ENCODE results near the gene ZNF143.
"Not testable (repeated sequence)": the region's sequence is repeated elsewhere in the genome, so short reads cannot be mapped to it uniquely, and the experiment has no call there.

ZNF143 gene

GRCh38 chr11:9549216-9549615, 88.4 kb downstream of the ZNF143 start:
- DNase-seq (ENCODE audit: low spot score): not testable (repeated sequence)

DNA sequence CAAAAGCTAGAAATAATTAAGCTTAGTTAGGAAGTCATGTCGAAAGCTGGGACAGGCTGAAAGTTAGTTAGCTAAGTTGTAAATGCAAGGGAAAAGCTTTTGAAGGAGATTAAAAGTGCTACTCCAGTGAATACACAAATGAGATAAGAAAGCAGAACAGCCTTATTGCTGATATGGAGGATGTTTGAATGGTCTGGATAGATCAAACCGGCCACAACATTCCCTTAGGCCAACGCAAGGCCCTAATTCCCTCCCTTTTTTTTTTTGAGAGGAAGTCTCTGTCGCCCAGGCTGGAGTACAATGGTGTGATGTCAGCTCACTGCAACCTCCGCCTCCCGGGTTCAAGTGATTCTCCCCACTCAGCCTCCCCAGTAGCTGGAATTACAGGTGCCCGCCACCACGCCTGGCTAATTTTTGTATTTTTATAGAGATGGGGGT, 89.4 kb downstream of the ZNF143 start:
- DNase-seq (ENCODE audit: low spot score): no peak

DNA sequence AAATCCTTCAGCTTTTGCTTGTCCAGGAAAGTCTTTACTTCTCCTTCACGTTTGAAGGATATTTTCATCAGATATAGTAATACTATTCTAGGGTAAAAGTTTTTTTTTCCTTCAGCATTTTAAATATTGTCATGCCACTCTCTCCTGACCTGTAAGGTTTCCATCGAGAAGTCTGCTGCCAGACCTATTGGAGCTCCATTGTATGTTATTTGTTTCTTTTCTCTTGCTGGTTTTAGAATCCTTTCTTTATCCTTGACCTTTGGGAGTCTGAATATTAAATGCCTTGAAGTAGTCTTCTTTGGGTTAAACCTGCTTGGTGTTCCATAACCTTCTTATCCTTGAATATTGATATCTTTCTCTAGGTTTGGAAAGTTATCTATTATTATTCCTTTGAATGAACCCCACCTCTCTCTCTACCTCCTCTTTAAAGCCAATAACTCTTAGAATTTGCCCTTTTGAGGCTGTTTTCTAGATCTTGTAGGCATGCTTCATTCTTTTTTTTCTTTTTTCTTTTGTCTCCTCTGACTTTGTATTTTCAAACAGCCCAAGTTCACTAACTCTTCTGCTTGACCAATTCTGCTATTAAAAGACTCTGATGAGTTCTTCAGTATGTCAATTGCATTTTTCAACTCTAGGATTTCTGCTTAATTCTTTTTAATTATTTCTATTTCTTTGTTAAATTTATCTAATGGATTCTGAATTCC, 100.6 kb downstream of the ZNF143 start:
- no peak for DNase-seq (ENCODE audit: low spot score)

DNA sequence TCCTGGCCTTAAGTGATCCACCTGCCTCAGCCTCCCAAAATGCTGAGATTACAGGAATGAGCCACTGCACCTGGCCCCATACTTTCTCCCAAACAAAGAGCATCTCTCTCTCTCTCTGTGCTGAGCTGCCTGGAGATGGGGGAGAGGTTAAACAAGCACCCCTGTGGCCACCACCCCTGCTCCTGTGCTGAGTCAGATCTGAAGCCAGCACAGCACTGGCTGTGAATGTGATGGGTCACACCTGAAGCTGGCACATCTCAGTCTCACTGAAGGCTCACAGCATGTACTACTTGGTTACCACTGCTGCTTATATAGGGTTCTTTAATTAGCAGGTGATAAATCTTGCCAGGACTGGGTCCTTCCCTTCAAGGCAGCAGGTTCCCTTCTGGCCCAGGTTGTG, 101.9 kb downstream of the ZNF143 start:
- no peak for DNase-seq (ENCODE audit: low spot score)

DNA sequence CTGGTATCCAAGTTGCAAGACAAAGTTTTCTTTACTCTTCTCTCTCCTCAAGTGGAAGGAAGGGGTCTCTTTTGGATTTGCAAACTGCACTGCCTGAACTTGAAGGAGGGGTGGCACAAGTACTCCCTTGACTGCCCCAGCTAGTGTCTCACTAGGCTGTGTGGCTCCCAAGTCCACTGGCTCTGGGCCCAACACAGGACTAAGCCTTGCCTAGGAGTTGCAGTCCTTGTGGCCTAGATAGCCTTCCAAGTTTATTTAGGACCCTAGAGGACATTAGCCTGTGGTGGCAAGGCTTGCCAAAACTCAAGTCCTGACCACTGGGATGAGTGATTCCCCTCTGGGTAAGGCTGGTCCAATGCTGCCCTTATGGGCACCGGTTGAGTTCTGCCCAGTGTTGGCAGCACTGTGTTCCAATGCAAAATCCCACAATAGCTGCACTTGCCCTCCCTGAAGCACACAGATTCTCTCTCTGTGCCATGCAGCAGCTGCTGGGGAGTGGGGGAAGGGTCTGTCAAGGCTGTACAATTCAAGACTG, 102.5 kb downstream of the ZNF143 start:
- DNase-seq (ENCODE audit: low spot score): no peak

- DNase-seq (ENCODE audit: low spot score): peak; percentile 95
These were observed 105.2 kb downstream of the ZNF143 start for GRCh38 chr11:9565822-9566560.

GRCh38 chr11:9566561-9567063, 105.8 kb downstream of the ZNF143 start:
- DNase-seq (ENCODE audit: low spot score): no peak

DNA sequence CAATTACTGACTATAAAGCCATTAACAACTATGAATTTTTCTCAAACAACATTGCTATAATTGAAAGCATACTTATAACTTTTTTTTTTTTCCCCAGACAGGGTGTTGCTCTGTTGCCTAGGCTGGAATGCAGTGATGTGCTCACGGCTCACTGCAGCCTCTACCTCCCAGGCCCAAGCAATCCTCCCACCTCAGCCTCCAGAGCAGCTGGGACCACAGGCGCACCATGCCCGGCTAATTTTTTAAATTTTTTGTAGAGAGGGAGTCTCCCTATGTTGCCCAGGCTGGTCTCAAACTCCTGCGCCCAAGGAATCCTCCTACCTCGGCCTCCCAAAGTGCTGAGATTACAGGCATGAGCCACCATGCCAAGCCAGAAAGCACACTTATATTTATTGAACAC, 106.6 kb downstream of the ZNF143 start:
- no peak for DNase-seq (ENCODE audit: low spot score)

- DNase-seq (ENCODE audit: low spot score): no peak
These were observed 107.5 kb downstream of the ZNF143 start for GRCh38 chr11:9568161-9568853.

GRCh38 chr11:9568854-9569587, 108.2 kb downstream of the ZNF143 start:
- DNase-seq (ENCODE audit: low spot score): peak; percentile 45

GRCh38 chr11:9569588-9570164, 108.9 kb downstream of the ZNF143 start:
- DNase-seq (ENCODE audit: low spot score): no peak

DNA sequence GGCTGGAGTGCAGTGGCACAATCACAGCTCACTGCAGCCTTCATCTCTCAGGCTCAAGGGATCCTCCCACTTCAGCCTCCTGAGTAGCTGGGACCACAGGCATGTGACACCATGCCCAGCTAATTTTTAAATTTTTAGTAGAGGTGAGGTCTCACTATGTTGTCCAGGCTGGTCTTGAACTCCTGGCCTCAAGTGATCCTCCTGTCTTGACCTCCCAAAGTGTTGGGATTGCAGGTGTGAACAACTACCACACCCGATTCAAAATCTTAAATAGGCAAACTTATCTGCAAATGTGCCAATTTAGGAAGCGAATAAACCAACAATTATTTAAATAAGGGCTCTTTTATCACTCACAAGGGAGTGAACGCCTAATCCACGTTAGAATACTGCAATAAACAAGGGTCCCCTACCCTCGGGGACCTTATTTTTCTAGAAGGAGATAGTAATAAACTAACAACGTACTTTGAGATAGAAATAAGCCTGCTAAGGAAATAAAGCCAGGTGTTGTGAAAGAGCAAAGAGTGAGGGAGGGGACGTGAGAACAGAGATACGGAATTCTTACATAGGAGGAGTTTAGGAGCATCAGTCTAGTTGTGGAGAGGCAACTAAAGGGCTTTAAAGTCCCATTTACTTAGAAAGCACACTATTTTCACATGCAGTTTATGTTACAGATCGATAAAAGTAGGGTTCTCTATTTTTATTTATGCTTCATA, 109.7 kb downstream of the ZNF143 start:
- DNase-seq (ENCODE audit: low spot score): no peak

GRCh38 chr11:9571071-9571762, 110.4 kb downstream of the ZNF143 start:
- DNase-seq (ENCODE audit: low spot score): no peak

DNA sequence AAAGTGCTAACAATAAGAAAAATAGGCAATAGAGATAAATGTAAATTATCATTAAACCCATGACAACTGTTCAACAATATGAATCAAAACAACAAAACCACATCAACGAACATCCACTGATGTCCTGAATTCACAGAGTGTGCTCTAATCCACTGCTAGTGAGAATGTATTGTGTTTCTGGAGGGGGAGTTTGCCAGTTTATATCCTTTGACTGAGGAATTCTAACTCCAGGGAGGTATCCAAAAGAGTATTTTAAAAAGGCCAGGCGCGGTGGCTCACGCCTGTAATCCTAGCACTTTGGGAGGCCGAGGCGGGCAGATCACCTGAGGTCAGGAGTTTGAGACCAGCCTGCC, 110.9 kb downstream of the ZNF143 start:
- no peak for DNase-seq (ENCODE audit: low spot score)

- DNase-seq (ENCODE audit: low spot score): peak; percentile 95
These were observed 112.4 kb downstream of the ZNF143 start, which contains the start of gene WEE1 for GRCh38 chr11:9573052-9573774. Gene WEE1 (plus strand): TSS chr11:9573670. CDS start chr11:9573934, 264 bp downstream.

DNA sequence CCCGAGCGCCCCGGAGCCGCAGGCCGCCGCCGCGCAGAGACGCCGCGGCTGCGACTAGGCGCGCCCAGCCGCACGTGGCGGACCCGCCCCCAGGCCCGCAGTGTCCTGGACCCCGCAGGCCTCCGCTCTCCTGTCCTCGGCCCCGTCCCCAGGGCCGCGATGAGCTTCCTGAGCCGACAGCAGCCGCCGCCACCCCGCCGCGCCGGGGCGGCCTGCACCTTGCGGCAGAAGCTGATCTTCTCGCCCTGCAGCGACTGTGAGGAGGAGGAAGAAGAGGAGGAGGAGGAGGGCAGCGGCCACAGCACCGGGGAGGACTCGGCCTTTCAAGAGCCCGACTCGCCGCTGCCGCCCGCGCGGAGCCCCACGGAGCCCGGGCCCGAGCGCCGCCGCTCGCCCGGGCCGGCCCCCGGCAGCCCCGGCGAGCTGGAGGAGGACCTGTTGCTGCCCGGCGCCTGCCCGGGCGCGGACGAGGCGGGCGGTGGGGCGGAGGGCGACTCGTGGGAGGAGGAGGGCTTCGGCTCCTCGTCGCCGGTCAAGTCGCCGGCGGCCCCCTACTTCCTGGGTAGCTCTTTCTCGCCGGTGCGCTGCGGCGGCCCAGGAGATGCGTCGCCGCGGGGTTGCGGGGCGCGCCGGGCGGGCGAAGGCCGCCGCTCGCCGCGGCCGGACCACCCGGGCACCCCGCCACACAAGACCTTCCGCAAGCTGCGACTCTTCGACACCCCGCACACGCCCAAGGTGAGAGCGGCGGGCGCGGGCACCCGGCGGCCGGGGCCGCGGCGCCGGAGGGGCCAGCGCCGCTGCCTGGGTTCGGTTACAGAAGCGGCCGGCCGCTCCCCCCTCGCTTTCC, 113.2 kb downstream of the ZNF143 start:
- DNase-seq (ENCODE audit: low spot score): no peak

GRCh38 chr11:9574622-9575259, 113.9 kb downstream of the ZNF143 start:
- DNase-seq (ENCODE audit: low spot score): no peak
